GM19328 (cell line): Measurements from ENCODE around the gene MGAT1.
A peak's percentile ranks its signal among the peaks of the same experiment; 100 is the strongest.
"Not testable (repeated sequence)": the region's sequence is repeated elsewhere in the genome, so short reads cannot be mapped to it uniquely, and the experiment has no call there.

Experiments used
- ATAC-seq: cut with Tn5 transposase; IDR thresholded peaks from one replicate; pipeline ENCODE4 v1.9.1; 2021; ENCODE audit warnings: mild to moderate bottlenecking, moderate library complexity; ENCODE audit not compliant: unreplicated experiment

MGAT1 gene

DNA sequence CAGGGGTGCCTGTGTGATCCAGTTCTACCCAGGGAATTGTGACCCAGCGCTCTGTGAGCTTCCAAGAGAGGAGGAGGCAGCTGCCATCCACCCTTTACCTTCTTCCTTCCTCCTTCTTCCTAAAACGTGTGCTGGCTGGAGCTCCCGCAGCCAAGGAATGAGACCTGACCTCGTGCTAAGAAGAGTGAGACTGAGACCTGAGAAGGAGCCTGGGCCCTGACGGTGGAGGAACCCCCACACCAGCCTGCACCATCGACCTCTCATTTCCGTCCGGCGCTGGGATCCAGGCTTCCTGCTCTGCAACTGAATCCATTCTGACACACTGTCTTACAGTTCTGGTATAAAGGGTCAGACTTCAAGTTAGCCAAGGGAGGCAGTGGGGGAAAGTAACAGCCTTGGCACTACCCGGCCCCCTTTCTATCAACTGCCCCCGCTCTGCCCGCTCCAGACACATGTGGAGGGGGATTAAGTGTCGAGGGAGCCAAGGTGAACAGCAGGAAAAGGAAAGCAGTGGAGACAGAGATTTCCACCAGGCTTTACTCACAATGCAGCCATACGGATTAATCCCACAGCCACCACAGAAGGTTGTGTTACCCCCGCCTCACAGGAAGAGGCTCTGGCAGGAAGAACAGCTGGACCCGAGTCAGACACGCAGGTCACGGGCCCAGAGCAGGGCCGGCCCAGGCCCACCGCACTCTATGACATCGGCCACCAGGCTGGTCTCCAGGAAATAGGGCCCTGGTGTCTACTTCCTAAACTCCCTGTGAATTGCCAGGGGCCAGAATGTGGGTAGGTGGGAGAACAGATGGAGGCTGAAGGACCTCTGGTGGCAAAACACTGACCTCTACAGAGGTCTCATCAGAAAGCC, 15.8 kb downstream of the MGAT1 start:
- no peak for ATAC-seq

DNA sequence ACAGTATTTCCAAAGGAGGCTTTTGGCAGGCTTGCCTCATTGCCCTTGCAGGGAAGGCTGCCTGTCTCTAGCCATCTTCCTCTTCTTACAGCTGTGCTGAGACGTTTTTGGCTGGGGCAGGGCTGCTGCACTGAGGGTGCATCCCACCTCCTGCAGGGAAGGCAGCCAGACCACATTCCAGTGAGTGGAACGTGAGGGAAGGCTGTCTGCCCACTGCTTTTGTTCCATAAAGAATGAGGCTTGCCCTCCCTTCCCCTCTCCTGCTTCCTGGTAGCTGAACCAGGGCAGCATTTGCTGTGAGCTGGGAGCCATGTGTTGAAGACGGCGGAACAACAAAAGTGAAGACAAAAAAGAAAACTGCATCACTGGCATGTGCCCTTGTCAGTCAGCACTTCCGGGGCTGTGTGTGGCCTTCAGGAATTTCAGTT, 16.8 kb downstream of the MGAT1 start:
- ATAC-seq, result no peak

DNA sequence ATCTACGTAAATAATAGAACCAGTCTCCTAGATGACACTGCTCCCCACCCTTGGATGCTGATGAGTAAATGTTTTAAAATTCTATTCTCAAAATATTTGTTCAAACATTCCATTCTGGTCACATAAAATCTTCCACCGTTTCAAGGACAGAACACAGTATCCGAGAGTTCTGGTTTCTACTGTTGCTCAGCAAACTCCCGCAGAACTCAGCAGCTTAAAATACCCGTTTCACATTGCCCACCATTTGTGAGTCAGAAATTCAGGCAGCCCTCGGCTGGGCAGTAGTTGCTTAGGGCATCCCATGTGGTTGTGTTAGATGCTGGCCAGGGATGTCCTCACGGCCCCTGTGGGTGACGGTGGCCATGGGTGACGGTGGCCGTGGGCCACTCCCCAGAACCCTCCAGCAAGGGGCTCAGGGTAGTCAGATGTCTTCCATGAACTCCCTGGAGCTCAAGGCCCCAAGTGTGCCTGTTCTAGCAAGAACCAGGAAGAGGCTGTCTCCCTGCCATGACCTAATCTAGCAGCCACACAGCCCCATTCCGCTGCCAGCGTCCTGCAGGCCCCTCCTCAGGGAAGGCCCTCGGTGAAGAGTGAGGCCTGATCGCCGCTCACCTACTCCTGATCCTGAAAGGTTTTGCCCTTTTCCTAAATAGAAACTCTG, 17.4 kb downstream of the MGAT1 start:
- no peak for ATAC-seq

DNA sequence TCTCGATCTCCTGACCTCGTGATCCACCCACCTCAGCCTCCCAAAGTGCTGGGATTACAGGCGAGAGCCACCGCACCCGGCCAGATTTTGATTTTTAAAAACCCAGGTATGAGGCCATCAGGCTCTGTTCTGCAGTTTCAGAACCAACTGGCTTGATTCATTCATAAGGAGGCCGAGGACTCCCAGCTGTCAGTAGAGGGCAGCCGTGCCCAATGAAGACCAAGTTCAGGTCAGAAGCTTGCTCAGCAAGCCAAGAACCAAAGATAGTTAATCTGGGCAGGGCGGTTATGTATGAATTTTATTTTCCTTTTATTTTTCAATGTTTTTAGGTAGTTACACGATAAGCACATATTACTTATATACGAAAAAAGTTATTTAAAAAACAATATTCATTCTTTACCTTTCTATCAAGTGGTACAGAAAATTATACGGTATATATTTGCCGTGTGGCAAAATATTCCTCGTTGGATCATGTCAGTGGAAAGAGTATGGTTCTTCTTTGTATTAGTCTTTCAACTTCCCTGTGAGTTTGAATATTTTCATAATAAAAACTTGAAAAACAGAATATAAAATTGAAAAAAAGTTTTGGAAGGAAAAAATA, 18.0 kb downstream of the MGAT1 start:
- peak; percentile 47 for ATAC-seq

DNA sequence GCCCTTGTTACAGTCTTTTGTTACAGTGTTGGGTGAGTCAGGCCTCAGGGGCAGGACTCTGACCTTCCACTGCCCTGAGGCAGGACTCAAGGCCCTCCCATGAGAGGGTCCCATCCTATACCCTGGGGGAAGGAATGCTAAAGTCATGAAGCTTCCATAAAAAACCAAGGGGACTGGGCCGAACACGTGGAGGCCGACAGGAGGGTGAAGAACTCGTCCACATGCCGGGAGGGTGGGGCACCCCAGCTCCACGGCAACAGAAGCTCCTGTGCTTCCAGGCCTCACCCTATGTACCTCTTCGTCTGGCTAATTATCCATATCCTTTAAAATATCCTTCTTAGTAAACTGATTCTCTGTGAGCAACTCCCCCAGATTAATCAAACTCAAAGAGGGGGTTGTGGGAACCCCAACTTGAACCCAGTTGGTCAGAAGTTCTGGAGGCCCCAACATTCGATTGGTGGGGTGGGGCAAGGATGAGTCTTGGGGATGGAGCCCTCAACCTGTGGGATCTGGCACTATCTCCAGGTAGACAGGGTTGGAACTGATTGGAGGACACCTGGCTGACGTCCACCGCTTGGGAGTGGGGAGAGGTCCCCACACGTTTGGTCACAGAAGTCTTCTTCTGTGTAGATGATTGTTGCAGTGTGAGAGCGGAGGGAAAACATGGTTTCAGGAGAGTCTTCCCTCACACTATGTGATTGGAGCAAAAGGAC, 19.1 kb downstream of the MGAT1 start:
- no peak for ATAC-seq

DNA sequence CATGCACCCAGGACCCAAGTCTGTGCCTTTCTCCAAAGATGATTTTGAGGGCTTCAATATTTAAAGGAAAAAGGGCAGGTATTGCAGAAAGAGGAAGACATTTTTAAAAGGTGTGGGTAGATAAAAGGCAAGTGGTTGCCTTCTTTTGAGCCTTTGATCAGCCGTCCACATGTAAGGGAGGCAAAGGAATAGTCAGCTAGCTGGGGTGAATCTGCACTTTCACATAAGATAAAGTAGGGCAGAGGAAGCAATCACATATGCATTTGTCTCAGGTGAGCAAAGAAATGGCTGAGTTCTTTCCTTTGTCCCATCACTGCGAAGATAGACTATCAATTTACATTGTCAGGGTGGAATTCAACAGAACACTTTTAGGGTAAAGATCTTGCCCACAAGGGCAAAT, 19.9 kb downstream of the MGAT1 start:
- no peak for ATAC-seq

DNA sequence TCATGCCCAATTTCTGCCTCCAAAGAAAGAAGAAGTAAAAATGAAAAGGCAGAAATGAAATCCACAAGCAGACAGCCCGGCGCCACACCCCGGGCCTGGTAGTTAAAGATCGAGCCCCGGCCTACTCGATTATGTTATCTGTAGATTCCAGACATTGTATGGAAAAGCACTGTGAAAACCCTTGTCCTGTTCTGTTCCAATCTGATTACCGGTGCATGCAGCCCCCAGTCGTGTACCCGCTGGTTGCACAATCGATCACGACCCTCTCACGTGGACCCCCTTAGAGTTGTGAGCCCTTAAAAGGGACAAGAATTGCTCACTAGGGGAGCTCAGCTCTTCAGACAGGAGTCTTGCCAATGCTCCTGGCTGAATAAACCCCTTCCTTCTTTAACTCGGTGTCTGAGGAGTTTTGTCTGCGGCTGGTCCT, 20.7 kb downstream of the MGAT1 start:
- not testable (repeated sequence) for ATAC-seq

DNA sequence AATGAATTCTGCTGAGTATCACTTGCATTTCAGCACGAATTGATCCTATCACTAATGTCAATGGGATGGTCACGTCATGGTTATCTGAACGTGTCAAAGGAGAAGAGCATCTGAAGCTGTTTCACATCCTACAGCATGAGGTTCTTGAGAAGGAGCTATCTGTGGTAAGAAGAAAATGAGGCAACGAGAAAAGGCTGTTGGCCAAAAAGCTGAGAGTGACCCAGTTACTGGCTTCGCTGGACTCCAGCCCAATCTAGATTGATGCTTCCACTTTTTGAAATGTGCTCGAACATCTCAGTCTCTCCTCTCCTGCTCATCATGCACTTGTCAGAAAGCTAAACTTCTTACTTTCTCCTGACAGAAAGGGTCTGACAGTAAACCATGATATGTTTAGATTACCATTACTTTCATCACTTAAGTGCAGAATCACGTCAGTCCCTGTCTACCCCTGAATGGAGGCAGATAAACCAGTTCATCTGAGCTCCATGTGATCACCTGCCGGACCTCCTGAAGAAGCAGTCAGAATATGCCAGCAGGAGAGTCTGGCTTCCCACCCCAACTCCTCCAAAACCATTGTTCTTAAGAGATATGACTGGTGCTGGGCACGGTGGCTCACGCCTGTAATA, 22.5 kb downstream of the MGAT1 start:
- no peak for ATAC-seq

DNA sequence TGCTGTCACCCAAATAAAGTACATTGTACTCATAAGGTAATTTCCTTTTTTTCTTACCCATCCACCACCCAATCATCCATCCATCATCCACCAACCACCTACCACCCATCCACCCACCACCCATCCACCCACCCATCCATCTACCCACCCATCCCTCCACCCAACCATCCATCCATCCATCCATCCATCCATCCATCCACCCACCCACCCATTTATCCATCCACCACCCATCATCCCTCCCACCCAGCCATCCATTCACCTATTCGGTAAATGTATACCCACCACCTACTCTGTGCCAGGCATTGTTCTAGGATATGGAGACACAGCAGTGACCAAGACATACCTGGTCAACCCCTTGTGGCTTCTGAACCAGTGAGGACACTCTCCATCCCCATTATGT, 25.1 kb downstream of the MGAT1 start:
- ATAC-seq, result no peak

DNA sequence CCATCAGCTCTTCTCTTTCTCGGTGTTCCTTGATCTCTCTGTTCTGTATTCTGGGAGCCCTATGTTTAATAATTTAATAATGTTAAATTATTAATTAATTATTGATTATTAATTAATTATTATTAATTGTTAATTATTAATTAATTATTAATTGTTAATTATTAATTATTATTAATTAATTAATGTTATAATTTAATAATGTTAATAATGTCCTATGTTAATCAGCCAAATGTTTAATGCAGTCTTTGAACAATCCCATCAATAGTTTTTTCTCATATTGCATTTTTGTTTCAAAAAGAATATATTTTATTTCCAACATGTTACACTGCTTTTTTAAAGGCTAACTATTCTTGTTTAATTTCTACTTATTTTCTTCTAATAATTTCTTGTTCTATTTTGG, 26.2 kb downstream of the MGAT1 start:
- no peak for ATAC-seq

DNA sequence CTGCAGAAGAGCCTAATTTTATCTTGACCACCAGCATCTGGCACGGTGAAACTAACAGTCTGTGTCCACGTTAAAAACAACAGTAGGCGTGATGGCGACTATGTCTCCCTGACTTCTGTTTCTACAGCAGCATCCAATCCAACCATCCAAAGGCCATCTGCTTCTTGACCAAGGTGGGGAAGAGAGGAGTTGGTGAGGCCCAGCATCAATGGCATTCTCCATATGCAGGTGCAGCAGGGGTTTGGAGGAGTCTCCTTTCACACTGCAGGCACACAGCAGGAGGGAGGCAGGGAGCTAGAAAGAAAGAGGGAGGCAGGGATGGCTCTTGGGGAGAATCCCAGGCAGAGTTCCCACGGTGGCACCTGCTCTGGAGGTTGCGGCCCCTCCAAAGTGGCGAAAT, 27.0 kb downstream of the MGAT1 start:
- ATAC-seq, result no peak

DNA sequence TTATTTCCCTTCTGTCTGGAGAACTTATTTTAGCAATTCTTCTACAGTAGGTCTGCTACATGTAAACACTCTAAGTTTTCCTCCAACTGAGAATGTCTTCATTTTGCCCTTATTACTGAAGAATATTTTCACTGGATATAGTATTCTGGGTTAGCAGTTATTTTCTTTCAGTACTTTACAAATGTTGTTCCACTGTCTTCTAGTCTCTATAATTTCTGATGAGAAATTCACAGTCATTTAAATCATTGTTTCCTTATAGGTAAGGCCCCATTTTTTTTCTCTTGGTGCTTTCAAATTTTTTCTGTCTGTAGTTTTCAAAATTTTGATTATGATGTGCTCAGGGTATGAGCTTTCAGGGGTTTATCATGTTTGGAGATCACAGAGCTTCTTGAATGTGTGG, 30.8 kb downstream of the MGAT1 start:
- ATAC-seq, result no peak

DNA sequence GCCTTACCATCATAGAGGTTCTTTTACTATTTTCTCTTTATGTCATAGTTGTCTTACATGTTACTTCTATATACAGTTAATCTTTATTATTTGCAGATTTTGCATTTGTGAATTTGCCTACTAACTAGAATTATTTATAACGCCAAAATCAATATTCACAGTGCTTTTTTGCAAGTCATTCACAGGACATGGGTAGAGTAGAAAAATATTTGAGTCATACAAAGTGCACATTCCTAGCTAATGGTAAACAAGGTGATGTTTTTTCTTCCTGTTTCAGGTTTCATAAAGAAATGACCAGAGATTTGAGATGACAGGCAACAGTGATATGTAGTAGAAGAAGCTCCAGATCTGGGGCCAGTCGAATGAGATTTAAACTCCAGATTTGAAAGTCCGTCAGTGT, 32.8 kb downstream of the MGAT1 start:
- no peak for ATAC-seq

DNA sequence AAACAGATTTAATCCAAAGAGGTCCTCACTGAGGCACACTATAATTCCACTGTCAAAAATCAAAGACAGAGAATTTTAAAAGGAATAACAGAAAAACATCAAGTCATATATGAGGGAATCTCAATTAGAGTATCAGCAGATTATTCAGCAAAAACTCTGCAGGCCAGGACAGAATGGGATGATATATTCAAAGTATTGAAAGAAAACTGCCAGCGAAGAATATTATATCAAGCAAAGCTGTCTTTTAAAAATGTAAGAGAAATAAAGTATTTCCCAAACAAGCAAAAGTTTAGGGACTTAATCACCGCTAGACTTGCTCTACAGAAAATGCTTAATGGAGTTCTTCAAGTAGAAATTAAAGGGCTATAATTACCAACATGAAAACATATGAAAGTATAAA, 47.0 kb downstream of the MGAT1 start:
- ATAC-seq, result no peak

DNA sequence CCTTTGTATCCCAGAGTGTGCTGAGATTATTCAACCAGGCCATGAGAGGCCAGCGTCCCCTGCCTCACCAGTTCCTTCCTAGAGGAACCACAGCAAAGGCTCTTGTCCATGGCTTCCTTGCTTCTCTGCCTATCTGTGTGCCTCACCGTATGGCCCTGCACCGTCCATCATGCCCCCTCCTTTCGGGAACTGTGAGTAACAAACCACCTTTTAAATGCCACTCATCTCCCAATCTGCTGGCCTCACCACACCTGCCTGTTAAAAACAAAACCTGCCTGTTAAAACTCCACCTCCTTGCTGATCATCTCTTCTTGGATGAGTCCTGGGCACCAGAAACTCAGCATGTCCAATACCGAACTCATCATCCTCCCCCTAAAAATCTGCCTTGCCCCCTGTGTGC, 58.4 kb downstream of the MGAT1 start:
- no peak for ATAC-seq

DNA sequence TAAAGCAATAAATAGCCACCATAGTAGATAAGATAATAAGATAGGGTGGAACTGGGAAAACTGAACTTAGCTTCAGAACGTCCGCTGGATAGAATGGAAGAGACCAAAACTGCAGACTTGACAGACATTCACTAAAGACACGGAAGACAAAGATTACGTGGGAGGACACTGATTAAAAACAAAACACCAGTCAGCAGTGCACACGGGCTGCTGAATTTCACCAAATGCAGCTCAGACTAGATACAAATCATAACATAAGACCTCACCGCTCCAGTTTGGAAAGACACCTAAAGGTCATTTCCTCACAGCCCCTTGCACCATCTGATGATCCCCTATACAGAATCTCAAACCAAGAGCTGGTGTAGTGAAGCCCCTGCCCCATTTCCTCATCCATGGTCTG, 59.9 kb downstream of the MGAT1 start:
- ATAC-seq, result no peak

DNA sequence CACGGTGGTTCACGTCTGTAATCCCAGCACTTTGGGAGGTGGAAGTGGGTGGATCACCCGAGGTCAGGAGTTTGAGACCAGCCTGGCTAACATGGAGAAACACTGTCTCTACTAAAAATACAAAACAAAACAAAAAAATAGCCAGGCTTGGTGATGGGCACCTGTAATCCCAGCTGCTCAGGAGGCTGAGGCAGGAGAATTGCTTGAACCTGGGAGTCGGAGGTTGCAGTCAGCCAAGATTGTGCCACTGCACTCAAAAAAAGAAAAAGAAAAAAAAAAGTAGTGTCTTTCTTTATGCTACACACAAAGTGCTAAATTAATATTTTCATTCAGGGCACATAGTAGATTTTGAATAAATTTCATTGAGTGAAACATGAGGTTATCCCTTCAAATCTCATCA, 61.7 kb downstream of the MGAT1 start:
- not testable (repeated sequence) for ATAC-seq

DNA sequence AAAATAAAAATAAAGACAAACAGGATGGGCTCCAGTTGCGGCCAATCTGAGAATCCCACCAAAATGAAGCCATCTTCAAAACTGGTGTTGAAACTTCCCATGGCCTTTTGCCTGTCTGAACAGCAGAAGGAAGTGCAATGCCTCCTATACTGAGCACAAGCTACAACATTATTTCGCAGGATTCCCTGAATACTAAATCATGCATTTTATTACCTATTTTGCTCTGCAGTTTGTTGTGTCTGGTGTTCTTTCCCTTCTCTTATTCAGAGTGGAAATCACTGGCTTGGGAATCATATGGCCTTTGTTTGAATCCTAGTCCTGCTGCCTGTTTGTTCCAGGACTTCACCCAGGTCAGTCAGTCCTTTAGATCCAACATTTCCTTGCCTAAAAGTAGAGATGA, 62.6 kb downstream of the MGAT1 start, which contains the start of gene OR2Y1:
Gene OR2Y1 (minus strand): TSS at position 101 of the 400 bp plus-strand sequence. CDS start 0 bp downstream, at position 101.
- ATAC-seq, result no peak

DNA sequence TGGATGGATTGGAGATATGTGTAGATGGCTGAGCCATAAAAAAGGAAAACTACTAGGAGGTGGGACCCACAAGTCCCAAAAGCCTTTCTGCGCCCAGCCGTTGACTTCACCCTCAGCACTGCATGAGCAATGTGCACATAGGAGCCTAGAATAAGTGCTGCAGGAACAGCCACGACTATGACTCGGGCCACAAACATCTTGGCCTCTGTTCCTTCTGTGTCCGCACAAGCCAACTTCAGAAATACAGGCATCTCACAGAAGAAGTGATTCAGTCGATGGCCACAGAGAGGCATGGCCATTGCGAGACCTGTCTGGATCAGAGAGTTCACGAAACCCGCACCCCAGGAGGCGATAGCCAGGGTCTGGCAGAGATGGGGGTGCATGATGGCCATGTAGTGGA, 63.3 kb downstream of the MGAT1 start:
- ATAC-seq, result no peak

DNA sequence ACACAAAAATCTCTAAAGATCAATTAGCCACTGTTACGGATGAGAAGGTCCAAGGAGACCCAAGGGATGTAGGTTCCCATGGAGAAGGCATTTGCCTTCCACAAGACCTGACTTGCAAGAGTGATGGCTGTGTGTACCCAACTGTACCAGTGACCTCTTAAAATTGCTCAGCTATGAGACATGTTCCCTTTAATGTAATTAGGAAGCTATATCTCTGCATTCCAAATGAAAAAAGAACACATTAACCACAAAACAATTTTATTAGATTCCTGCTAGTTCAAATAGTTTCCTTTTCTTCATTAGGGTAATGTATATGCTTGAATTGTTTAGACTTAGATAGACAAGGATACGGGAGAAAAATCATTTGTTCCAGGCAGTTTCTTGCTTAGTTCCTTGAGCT, 66.1 kb downstream of the MGAT1 start:
- ATAC-seq, result no peak
